ENCODE results near the gene AGRN. TPM values are rescaled to one million over a fixed set of nuclear protein-coding genes. Genes with fewer than 3 reads are reported as not detected.

The AGRN gene
- total and polyA plus RNA-seq, 7 donors, result 2.8 to 54.4 (median 6.4) TPM

DNA sequence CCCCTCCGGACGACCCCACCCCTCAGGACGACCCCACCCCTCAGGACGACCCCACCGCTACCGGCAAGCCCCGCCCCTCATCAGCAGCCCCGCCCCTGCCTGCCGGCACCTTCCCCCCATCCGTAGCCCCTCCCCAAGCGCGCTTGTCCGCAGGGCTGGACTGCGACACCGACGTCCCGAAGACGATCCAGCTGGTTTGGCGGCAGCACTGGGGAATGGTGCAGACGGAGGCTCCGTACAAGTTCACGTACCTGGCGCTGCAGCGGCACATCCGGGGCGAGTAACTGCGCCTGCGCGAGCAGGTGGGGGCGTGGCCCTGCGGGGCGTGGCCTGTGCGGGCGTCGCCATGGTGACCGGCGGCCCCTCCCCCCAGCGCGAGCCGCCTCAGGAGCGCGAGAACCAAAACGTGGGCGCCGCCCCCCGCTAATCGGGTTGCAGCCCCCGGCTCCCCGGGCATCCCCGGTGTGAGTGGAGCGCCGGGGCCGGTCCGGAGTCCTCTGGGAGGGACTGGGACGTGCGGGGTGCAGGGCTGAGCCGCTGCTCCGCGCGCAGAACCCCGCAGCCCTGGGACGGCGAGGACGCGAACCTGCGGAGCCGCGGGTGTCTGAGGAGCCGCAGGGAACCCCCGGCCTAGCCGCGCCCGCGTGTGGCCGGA lies 49.3 kb downstream of the AGRN start:
- Histone ChIP-seq H3K27ac (no peak overlapping the region), H3K9me3 (no peaks in the 10 kb centered on the region), H3K36me3 (no peaks in the 10 kb centered on the region), H3K27me3 (peaks cover 28 to 84% (median 68%) of the 10 kb centered on the region in 3 donors), H3K4me1 (peaks cover 0 to 20% (median 17%) of the 10 kb centered on the region in 4 donors), H3K4me3 (peak overlapping the region in 3 of 4 donors; percentile 40 to 48 (median 40))
- TF ChIP-seq POLR2AphosphoS5 (IDR thresholded peaks at IDR 0.05) (no peak), EP300 (IDR thresholded peaks at IDR 0.05) (no peak), POLR2A (IDR thresholded peaks at IDR 0.05) (no peak)
- TF ChIP-seq, protein P1, sequence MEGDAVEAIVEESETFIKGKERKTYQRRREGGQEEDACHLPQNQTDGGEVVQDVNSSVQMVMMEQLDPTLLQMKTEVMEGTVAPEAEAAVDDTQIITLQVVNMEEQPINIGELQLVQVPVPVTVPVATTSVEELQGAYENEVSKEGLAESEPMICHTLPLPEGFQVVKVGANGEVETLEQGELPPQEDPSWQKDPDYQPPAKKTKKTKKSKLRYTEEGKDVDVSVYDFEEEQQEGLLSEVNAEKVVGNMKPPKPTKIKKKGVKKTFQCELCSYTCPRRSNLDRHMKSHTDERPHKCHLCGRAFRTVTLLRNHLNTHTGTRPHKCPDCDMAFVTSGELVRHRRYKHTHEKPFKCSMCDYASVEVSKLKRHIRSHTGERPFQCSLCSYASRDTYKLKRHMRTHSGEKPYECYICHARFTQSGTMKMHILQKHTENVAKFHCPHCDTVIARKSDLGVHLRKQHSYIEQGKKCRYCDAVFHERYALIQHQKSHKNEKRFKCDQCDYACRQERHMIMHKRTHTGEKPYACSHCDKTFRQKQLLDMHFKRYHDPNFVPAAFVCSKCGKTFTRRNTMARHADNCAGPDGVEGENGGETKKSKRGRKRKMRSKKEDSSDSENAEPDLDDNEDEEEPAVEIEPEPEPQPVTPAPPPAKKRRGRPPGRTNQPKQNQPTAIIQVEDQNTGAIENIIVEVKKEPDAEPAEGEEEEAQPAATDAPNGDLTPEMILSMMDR (IDR thresholded peaks at IDR 0.05), result no peak
- DNase-seq, result no peak
- intact Hi-C loops (cut with DNase I), result no loop called here
- WGBS, 2 donors, result 1 to 4% methylated on average over 75 of the region's 75 CpGs

DNA sequence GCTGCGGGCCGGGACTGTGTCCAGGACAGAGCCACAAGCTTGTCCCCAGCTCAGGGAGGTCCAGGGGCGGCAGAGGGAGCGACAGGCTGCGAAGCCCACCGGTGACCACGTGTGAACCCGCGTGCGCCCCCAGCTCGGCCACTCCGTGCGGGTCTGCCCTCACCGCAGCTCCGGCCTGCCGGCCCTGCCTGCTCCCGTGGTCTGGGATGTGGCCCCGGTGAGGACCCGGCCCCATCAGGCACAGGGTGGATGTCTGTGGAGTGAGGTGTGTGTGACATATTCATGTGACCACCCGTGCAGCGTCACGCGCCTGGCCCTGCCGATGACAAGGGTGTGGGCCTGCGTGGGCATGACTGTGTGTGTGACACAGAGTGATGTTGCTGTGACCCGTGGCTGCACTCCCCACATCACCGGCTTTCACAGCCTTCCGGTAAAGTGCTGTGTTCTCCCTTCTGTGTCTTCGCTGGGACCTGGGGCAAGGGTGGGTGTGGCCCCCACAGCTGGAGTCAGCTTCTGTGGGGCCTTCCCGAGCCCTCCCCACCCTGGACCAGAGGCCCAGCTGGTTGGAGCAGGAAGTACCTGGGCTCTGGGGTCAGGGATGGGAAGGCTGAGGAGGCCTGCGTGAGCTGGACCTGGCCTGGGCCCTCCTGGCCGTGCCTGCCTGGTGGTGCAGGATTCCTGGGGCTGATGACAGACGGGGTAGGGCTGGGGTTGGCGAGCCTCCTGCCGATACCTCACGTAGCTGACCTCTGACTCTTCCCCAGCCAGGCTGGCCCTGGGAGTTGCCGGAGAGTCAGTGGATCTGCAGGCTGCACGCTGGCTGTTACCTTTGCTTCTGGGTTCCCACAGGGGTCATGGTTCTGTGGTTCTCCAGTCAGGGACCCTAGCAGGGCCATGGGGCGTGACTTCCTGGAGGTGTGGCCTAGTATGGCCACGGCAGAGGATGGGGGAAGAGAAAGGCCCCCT lies 50.1 kb downstream of the AGRN start:
- peaks cover 31 to 87% (median 71%) of the 10 kb centered on the region in 3 donors for H3K27me3 ChIP-seq
- H3K4me3 ChIP-seq, result no peak overlapping the region
- no peak overlapping the region for H3K27ac ChIP-seq
- DNase-seq, result no peak
- TF ChIP-seq, protein P1 (IDR thresholded peaks at IDR 0.05), result no peak
- TF ChIP-seq POLR2AphosphoS5 (IDR thresholded peaks at IDR 0.05) (no peak), POLR2A (IDR thresholded peaks at IDR 0.05) (no peak), EP300 (IDR thresholded peaks at IDR 0.05) (no peak)
- H3K36me3 ChIP-seq, result no peaks in the 10 kb centered on the region
- no peaks in the 10 kb centered on the region for H3K9me3 ChIP-seq
- 50 to 62% methylated on average over 40 of the region's 40 CpGs for WGBS, 2 donors
- peaks cover 0 to 18% (median 16%) of the 10 kb centered on the region in 4 donors for H3K4me1 ChIP-seq
- intact Hi-C loops (cut with DNase I), result no loop called here

DNA sequence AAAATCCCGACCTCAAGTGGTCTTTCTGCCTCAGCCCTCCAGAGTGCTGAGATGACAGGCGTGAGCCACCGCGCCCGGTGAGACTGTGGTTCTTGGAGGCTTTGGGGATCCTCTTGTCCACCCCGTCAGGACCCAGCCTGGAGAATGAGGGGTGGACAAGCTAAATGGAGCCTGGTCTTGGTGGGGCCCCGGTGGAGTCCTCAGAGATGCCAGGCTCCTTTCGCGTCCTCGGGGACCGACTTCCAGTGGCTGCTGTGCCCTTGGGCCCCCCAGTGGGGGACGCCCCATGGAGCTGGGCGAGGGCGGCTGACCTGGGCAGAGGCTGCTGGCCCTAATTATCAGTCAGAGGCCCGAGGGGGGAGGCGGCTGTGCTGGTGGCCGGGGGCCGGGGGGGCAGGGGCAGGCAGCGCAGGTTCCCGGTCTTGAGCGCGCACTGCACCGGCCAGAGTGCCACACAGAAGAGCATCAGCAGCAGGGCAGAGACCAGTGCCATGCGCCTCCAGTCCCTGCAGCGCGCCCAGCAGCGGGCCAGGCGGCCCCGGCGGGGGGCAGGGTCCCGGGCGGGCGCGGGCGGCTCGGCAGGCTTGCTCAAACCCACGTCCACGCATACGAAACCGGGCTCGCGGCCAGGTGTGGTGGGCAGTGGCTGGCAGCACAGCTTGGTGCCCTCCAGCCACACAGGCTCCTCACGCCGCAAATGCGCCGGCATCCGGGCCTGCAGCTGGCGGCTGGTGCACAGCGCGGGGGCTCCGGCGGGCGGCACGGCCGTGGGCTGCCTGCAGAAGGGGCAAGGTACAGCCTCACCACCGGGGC lies 51.8 kb downstream of the AGRN start:
- WGBS, 2 donors, result 89 to 91% methylated on average over 56 of the region's 56 CpGs
- Histone ChIP-seq H3K4me3 (no peak overlapping the region), H3K27ac (no peak overlapping the region), H3K4me1 (peaks cover 0 to 18% (median 16%) of the 10 kb centered on the region in 4 donors), H3K27me3 (peaks cover 34 to 93% (median 71%) of the 10 kb centered on the region in 3 donors), H3K36me3 (no peaks in the 10 kb centered on the region), H3K9me3 (no peaks in the 10 kb centered on the region)
- no peak for DNase-seq
- TF ChIP-seq EP300 (IDR thresholded peaks at IDR 0.05) (no peak), POLR2A (IDR thresholded peaks at IDR 0.05) (no peak), POLR2AphosphoS5 (IDR thresholded peaks at IDR 0.05) (no peak)
- TF ChIP-seq, protein P1 (IDR thresholded peaks at IDR 0.05), result no peak
- intact Hi-C loops (cut with DNase I), result no loop called here

DNA sequence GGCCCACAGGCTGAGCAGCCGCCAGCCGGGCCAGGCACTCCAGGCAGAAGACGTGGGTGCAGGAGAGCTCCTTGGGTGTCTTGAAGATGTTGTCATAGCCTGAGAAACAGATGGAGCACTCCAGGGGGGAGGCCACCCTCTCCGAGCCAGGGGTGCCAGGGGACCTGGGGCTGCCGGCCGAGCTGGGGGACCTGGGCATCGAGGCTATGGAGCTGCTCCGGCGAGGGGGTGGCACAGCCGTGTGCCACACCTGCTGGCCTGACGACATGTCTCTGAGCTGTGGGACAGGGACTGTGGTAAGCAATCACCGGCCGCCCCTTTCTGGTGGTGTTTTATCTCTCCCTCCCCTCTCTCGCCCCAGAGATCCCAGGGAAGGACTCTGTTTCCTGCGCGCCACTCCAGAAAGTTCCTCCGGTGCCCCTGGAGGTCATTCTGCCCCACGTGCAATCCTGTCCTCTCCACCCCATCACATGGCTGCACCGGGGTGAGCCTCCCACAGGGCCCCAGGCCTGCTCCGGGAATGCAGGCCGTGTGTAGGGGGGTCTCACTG lies 52.5 kb downstream of the AGRN start:
- no peak for DNase-seq
- H3K27me3 ChIP-seq, result peaks cover 32 to 86% (median 65%) of the 10 kb centered on the region in 3 donors
- intact Hi-C loops (cut with DNase I), result no loop called here
- no peak overlapping the region for H3K4me3 ChIP-seq
- H3K27ac ChIP-seq, result no peak overlapping the region
- TF ChIP-seq EP300 (IDR thresholded peaks at IDR 0.05) (no peak), POLR2A (IDR thresholded peaks at IDR 0.05) (no peak), POLR2AphosphoS5 (IDR thresholded peaks at IDR 0.05) (no peak)
- TF ChIP-seq, protein P1 (IDR thresholded peaks at IDR 0.05), result no peak
- H3K9me3 ChIP-seq, result no peaks in the 10 kb centered on the region
- 85% methylated on average over 21 of the region's 21 CpGs for WGBS, 2 donors
- H3K36me3 ChIP-seq, result no peaks in the 10 kb centered on the region
- peaks cover 0 to 18% (median 16%) of the 10 kb centered on the region in 4 donors for H3K4me1 ChIP-seq
